ENCODE data around the gene CYP17A1. TPM values are rescaled to one million over a fixed set of nuclear protein-coding genes. Genes with fewer than 3 reads are reported as not detected.

The CYP17A1 gene
- total RNA-seq, 2 experiments from 2014 or later = not detected

GRCh38 chr10:102870221-102870620, 33.0 kb upstream of the CYP17A1 start:
- H3K27me3 Mint-ChIP-seq = peaks cover 20% of the 10 kb centered on the region
- H3K4me3 Mint-ChIP-seq = peak overlapping the region; percentile 68
- H3K9me3 Mint-ChIP-seq = no peaks in the 10 kb centered on the region

GRCh38 chr10:102869258-102870198, 32.3 kb upstream of the CYP17A1 start, which contains the start of gene AS3MT:
AS3MT (plus strand) TSS chr10:102869470; CDS start chr10:102869593, 123 bp downstream.
- ATAC-seq = peak; percentile 97
- H3K36me3 Mint-ChIP-seq (ENCODE audit: low read depth) = peaks cover 3% of the 10 kb centered on the region
- ChIA-PET POLR2A (interaction anchor here (1.1 kb wide), 1 partner anchor 12 kb away, joined by 3 read pairs; no protein-coding TSS in a partner anchor), CTCF (interaction anchor here (0.9 kb wide), 1 partner anchor 33 kb away, joined by 3 read pairs; no protein-coding TSS in a partner anchor)
- no peak for TF ChIP-seq CTCF (IDR thresholded peaks at IDR 0.05)
- H3K27ac Mint-ChIP-seq = no peak within 1 kb of the TSS
- peak within 1 kb of the TSS; percentile 68 for H3K4me3 Mint-ChIP-seq
- peaks cover 5% of the 10 kb centered on the region for H3K4me1 Mint-ChIP-seq (ENCODE audit: low read depth)
- no peaks in the 10 kb centered on the region for H3K9me3 Mint-ChIP-seq
- intact Hi-C loops (cut with micrococcal nuclease) = no loop called here
- DNase-seq = peak; percentile 51
- peaks cover 20% of the 10 kb centered on the region for H3K27me3 Mint-ChIP-seq

More at GRCh38 chr10:102870221-102870620, 33.0 kb upstream of the CYP17A1 start:
- H3K4me1 Mint-ChIP-seq (ENCODE audit: low read depth) = peaks cover 5% of the 10 kb centered on the region
- no peak for TF ChIP-seq CTCF (IDR thresholded peaks at IDR 0.05)
- intact Hi-C loops (cut with micrococcal nuclease) = no loop called here
- no peak overlapping the region for H3K27ac Mint-ChIP-seq
- POLR2A ChIA-PET = no interaction called here
- peaks cover 3% of the 10 kb centered on the region for H3K36me3 Mint-ChIP-seq (ENCODE audit: low read depth)
- CTCF ChIA-PET = interaction anchor here (0.9 kb wide), 1 partner anchor 32 kb away, joined by 3 read pairs; no protein-coding TSS in a partner anchor
- ATAC-seq (no peak), DNase-seq (no peak)

GRCh38 chr10:102868911-102869257, 31.7 kb upstream of the CYP17A1 start:
- no peak overlapping the region for H3K27ac Mint-ChIP-seq
- H3K27me3 Mint-ChIP-seq = peaks cover 20% of the 10 kb centered on the region
- intact Hi-C loops (cut with micrococcal nuclease) = no loop called here
- H3K9me3 Mint-ChIP-seq = no peaks in the 10 kb centered on the region
- peaks cover 4% of the 10 kb centered on the region for H3K36me3 Mint-ChIP-seq (ENCODE audit: low read depth)
- no peak for DNase-seq
- ChIA-PET POLR2A (interaction anchor here (1.1 kb wide), 1 partner anchor 11 kb away, joined by 3 read pairs; no protein-coding TSS in a partner anchor), CTCF (no interaction called here)
- TF ChIP-seq CTCF (IDR thresholded peaks at IDR 0.05) = no peak
- peaks cover 5% of the 10 kb centered on the region for H3K4me1 Mint-ChIP-seq (ENCODE audit: low read depth)
- ATAC-seq = no peak
- H3K4me3 Mint-ChIP-seq = peak overlapping the region; percentile 68

- ChIA-PET POLR2A (interaction anchor here (0.6 kb wide), 1 partner anchor 93 kb away, joined by 4 read pairs; no protein-coding TSS in a partner anchor), CTCF (interaction anchor here (1.4 to 1.7 kb wide), 2 partner anchors 19 to 30 kb away, joined by 3 to 4 read pairs; no protein-coding TSS in a partner anchor)
- H3K4me3 Mint-ChIP-seq = no peak overlapping the region
- H3K36me3 Mint-ChIP-seq (ENCODE audit: low read depth) = peaks cover 8% of the 10 kb centered on the region
- TF ChIP-seq CTCF (IDR thresholded peaks at IDR 0.05) = no peak
- DNase-seq (no peak), ATAC-seq (no peak)
- H3K4me1 Mint-ChIP-seq (ENCODE audit: low read depth) = peaks cover 5% of the 10 kb centered on the region
- intact Hi-C loops (cut with micrococcal nuclease) = no loop called here
- H3K9me3 Mint-ChIP-seq = no peaks in the 10 kb centered on the region
- H3K27me3 Mint-ChIP-seq = peaks cover 18% of the 10 kb centered on the region
- H3K27ac Mint-ChIP-seq = no peak overlapping the region
Measured at GRCh38 chr10:102865620-102866019, 28.4 kb upstream of the CYP17A1 start.

GRCh38 chr10:102863660-102864059, 26.4 kb upstream of the CYP17A1 start:
- Mint-ChIP-seq H3K4me1 (ENCODE audit: low read depth) (no peaks in the 10 kb centered on the region), H3K9me3 (no peaks in the 10 kb centered on the region), H3K27me3 (peaks cover 2% of the 10 kb centered on the region), H3K36me3 (ENCODE audit: low read depth) (peaks cover 10% of the 10 kb centered on the region), H3K4me3 (no peak overlapping the region), H3K27ac (no peak overlapping the region)
- CTCF ChIA-PET = interaction anchor here (1.0 kb wide), 1 partner anchor 15 kb away, joined by 3 read pairs; no protein-coding TSS in a partner anchor
- POLR2A ChIA-PET = no interaction called here
- intact Hi-C loops (cut with micrococcal nuclease) = no loop called here
- ATAC-seq = no peak
- DNase-seq = no peak
- no peak for TF ChIP-seq CTCF (IDR thresholded peaks at IDR 0.05)
